Endodermal cell (in vitro differentiated cells): ENCODE results near the gene SMS. TPM values are rescaled to one million over a fixed set of nuclear protein-coding genes. Genes with fewer than 3 reads are reported as not detected.

Experiments used
- DNase-seq: peaks from one replicate; pipeline ENCODE4 v3.0.0-alpha.2; 2017
- H3K27ac ChIP-seq: 2 replicates; pipeline ENCODE4 v1.5.1; 2013; ENCODE audit warnings: mild to moderate bottlenecking, low read depth, low read length, moderate library complexity
- H3K27me3 ChIP-seq: 2 replicates; pipeline ENCODE4 v1.6.1; 2013; ENCODE audit warnings: mild to moderate bottlenecking, low read length, moderate library complexity; ENCODE audit not compliant: insufficient read depth, control insufficient read depth, poor library complexity, severe bottlenecking
- H3K36me3 ChIP-seq: 2 replicates; pipeline ENCODE4 v1.7.0; 2013; ENCODE audit warnings: mild to moderate bottlenecking, low read length, moderate library complexity; ENCODE audit not compliant: control insufficient read depth, insufficient read depth
- H3K4me1 ChIP-seq: one replicate; pipeline ENCODE4 v1.7.0; 2013; ENCODE audit warnings: low read length; ENCODE audit not compliant: control insufficient read depth, insufficient read depth
- H3K4me3 ChIP-seq: 2 replicates; pipeline ENCODE4 v1.5.1; 2013; ENCODE audit warnings: mild to moderate bottlenecking, low read length, moderate library complexity
- H3K9ac ChIP-seq: 2 replicates; pipeline ENCODE4 v1.6.1; 2013; ENCODE audit warnings: mild to moderate bottlenecking, low read length, moderate library complexity; ENCODE audit not compliant: poor library complexity, severe bottlenecking; ENCODE audit errors: extremely low read depth
- H3K9me3 ChIP-seq: 2 replicates; pipeline ENCODE4 v1.6.1; 2013; ENCODE audit warnings: mild to moderate bottlenecking, low read length, moderate library complexity; ENCODE audit not compliant: control insufficient read depth
- H3K27ac Mint-ChIP-seq: 2 replicates; pipeline ENCODE4 v1.8.0; 2020; ENCODE audit warnings: mixed read lengths
- H3K27me3 Mint-ChIP-seq: 2 replicates; pipeline ENCODE4 v1.8.0; 2021; ENCODE audit warnings: mild to moderate bottlenecking, mixed read lengths; ENCODE audit not compliant: insufficient read depth
- H3K36me3 Mint-ChIP-seq: 2 replicates; pipeline ENCODE4 v1.8.0; 2020; ENCODE audit warnings: low read depth, mixed read lengths
- H3K4me1 Mint-ChIP-seq: 2 replicates; pipeline ENCODE4 v1.8.0; 2020; ENCODE audit warnings: mixed read lengths
- H3K4me3 Mint-ChIP-seq: 2 replicates; pipeline ENCODE4 v1.8.0; 2020; ENCODE audit warnings: mild to moderate bottlenecking, moderate library complexity, mixed read lengths
- H3K9me3 Mint-ChIP-seq: 2 replicates; pipeline ENCODE4 v1.8.0; 2020; ENCODE audit warnings: mild to moderate bottlenecking, mixed read lengths
- CTCF ChIP-seq: fragments of 200-600 bp; sonication (generic); conservative IDR thresholded peaks from 2 replicates; pipeline ENCODE4 v1.5.0; 2021; ENCODE audit warnings: antibody characterized with exemption, mild to moderate bottlenecking
- WGBS, 2 experiments: methylation state at CpG; one replicate each; pipeline versions ENCODE4 v1.1.5 to v1.1.7; 2013; ENCODE audit warnings: missing lambda C conversion rate in 2 of 2, mixed read lengths in 1 of 2; ENCODE audit not compliant: insufficient coverage in 1 of 2, insufficient read length in 1 of 2; 5-methylcytosine and 5-hydroxymethylcytosine counted together
- total RNA-seq, 2 donors: library from RNA; stranded (reverse); fragmentation: NEBNext Ultra II Directional in 1 of 2; extraction: Animal tissue kit (Norgen Biotek cat#: 25700) in 1 of 2; gene quantifications; 2 replicates in 1 of 2; 3 replicates in 1 of 2; pipeline ENCODE4 v1.2.1, GENCODE V29; 2021

SMS gene
- total RNA-seq, 2 donors from 2014 or later, result 163 to 312 TPM

GRCh38 chrX:21959362-21960051, 19.0 kb downstream of the SMS start:
- H3K4me1 Mint-ChIP-seq, result peaks cover 42% of the 10 kb centered on the region
- no peak overlapping the region for H3K4me3 Mint-ChIP-seq
- no peaks in the 10 kb centered on the region for H3K27me3 Mint-ChIP-seq
- Histone ChIP-seq H3K9me3 (no peaks in the 10 kb centered on the region), H3K27ac (no peak overlapping the region), H3K27me3 (no peaks in the 10 kb centered on the region), H3K36me3 (no peaks in the 10 kb centered on the region), H3K4me3 (no peak overlapping the region), H3K4me1 (no peaks in the 10 kb centered on the region), H3K9ac (no peak overlapping the region)
- H3K36me3 Mint-ChIP-seq, result peaks cover 35% of the 10 kb centered on the region
- TF ChIP-seq CTCF, result no peak
- peak overlapping the region; percentile 70 for H3K27ac Mint-ChIP-seq
- WGBS, 2 experiments, result 75 to 76% methylated on average over 2 to 12 of the region's 12 CpGs
- DNase-seq, result peak; percentile 42
- H3K9me3 Mint-ChIP-seq, result no peaks in the 10 kb centered on the region

GRCh38 chrX:21960569-21961541, 20.3 kb downstream of the SMS start:
- Histone ChIP-seq H3K4me1 (no peaks in the 10 kb centered on the region), H3K36me3 (no peaks in the 10 kb centered on the region), H3K27ac (no peak overlapping the region), H3K4me3 (no peak overlapping the region), H3K9me3 (no peaks in the 10 kb centered on the region), H3K9ac (no peak overlapping the region), H3K27me3 (no peaks in the 10 kb centered on the region)
- H3K4me1 Mint-ChIP-seq, result peaks cover 34% of the 10 kb centered on the region
- H3K9me3 Mint-ChIP-seq, result no peaks in the 10 kb centered on the region
- H3K27me3 Mint-ChIP-seq, result no peaks in the 10 kb centered on the region
- no peak for TF ChIP-seq CTCF
- peak; percentile 17 for DNase-seq
- H3K27ac Mint-ChIP-seq, result peak overlapping the region; percentile 23
- no peak overlapping the region for H3K4me3 Mint-ChIP-seq
- peaks cover 34% of the 10 kb centered on the region for H3K36me3 Mint-ChIP-seq
- 75 to 100% methylated on average over 1 to 7 of the region's 7 CpGs for WGBS, 2 experiments

- Histone ChIP-seq H3K4me1 (no peaks in the 10 kb centered on the region), H3K27me3 (no peaks in the 10 kb centered on the region), H3K9ac (no peak overlapping the region), H3K9me3 (no peaks in the 10 kb centered on the region), H3K4me3 (no peak overlapping the region), H3K27ac (no peak overlapping the region), H3K36me3 (peaks cover under 1% of the 10 kb centered on the region)
- no peaks in the 10 kb centered on the region for H3K27me3 Mint-ChIP-seq
- TF ChIP-seq CTCF, result no peak
- peaks cover 38% of the 10 kb centered on the region for H3K36me3 Mint-ChIP-seq
- H3K4me3 Mint-ChIP-seq, result no peak overlapping the region
- H3K4me1 Mint-ChIP-seq, result peaks cover 34% of the 10 kb centered on the region
- peak overlapping the region; percentile 77 for H3K27ac Mint-ChIP-seq
- DNase-seq, result no peak
- H3K9me3 Mint-ChIP-seq, result no peaks in the 10 kb centered on the region
These were observed 21.9 kb downstream of the SMS start for GRCh38 chrX:21962361-21962760.
